Lower lobe of right lung (tissue), 2 donors: ENCODE measurements around the gene CSNK1E. TPM values are rescaled to one million over a fixed set of nuclear protein-coding genes. Genes with fewer than 3 reads are reported as not detected.

Experiments used
- ATAC-seq, 2 donors: fragments of 200-7000 bp; cut with Tn5 transposase; one replicate each; pipeline ENCODE4 v1.9.1; 2020 to 2022; ENCODE audit warnings: mild to moderate bottlenecking in 2 of 2, moderate library complexity in 2 of 2
- DNase-seq: peaks from one replicate; pipeline ENCODE4 v3.0.0-alpha.2; 2020
- H3K27ac ChIP-seq: fragments of 200-600 bp; one replicate; pipeline ENCODE4 v1.8.0; 2022
- H3K27me3 ChIP-seq: fragments of 200-600 bp; one replicate; pipeline ENCODE4 v1.8.0; 2022; ENCODE audit warnings: low read depth
- H3K36me3 ChIP-seq: fragments of 200-600 bp; one replicate; pipeline ENCODE4 v1.8.0; 2022; ENCODE audit warnings: mild to moderate bottlenecking
- H3K4me1 ChIP-seq: fragments of 200-600 bp; one replicate; pipeline ENCODE4 v1.8.0; 2022
- H3K4me3 ChIP-seq: fragments of 200-600 bp; one replicate; pipeline ENCODE4 v1.8.0; 2022; ENCODE audit warnings: mild to moderate bottlenecking
- H3K9me3 ChIP-seq: fragments of 200-600 bp; one replicate; pipeline ENCODE4 v1.8.0; 2022
- CTCF ChIP-seq: fragments of 200-600 bp; IDR thresholded peaks from one replicate; pipeline ENCODE4 v1.8.0; 2022; ENCODE audit warnings: antibody characterized with exemption, mild to moderate bottlenecking
- intact Hi-C: fragments of 100-400 bp; cut with DNase I; formaldehyde crosslinking; loops from one replicate; pipeline ENCODE4 v1.11.0; 2022
- total RNA-seq: library from RNA; stranded (reverse); fragmentation: NEBNext Ultra II Directional; extraction: Animal tissue kit (Norgen Biotek cat#: 25700); gene quantifications from one replicate; pipeline ENCODE4 v1.2.1, GENCODE V29; 2021
- donor health status: DM: no; HTN: yes; CAD: no; lungs with severe emphysema.

The CSNK1E gene
- total RNA-seq, 1 donor from 2014 or later: 126 TPM

GRCh38 chr22:38310518-38311322, 6.5 kb downstream of the CSNK1E start:
- ATAC-seq: no peak

GRCh38 chr22:38309614-38310517, 7.4 kb downstream of the CSNK1E start:
- ATAC-seq (no peak), DNase-seq (no peak)
- Histone ChIP-seq H3K27me3 (no peaks in the 10 kb centered on the region), H3K4me3 (no peak overlapping the region), H3K27ac (peak overlapping the region; percentile 58), H3K4me1 (peaks cover 93% of the 10 kb centered on the region), H3K36me3 (peaks cover 44% of the 10 kb centered on the region), H3K9me3 (no peaks in the 10 kb centered on the region)
- intact Hi-C loops: no loop called here
- TF ChIP-seq CTCF: no peak

More at GRCh38 chr22:38310518-38311322, 6.5 kb downstream of the CSNK1E start:
- peaks cover 43% of the 10 kb centered on the region for H3K36me3 ChIP-seq
- H3K27ac ChIP-seq: peak overlapping the region; percentile 58
- intact Hi-C loops: no loop called here
- no peaks in the 10 kb centered on the region for H3K27me3 ChIP-seq
- no peak overlapping the region for H3K4me3 ChIP-seq
- no peaks in the 10 kb centered on the region for H3K9me3 ChIP-seq
- TF ChIP-seq CTCF: no peak
- no peak for DNase-seq
- peaks cover 92% of the 10 kb centered on the region for H3K4me1 ChIP-seq

GRCh38 chr22:38308791-38309498, 8.3 kb downstream of the CSNK1E start:
- peak overlapping the region; percentile 58 for H3K27ac ChIP-seq
- no peaks in the 10 kb centered on the region for H3K9me3 ChIP-seq
- intact Hi-C loops: no loop called here
- ATAC-seq: no peak
- peaks cover 52% of the 10 kb centered on the region for H3K36me3 ChIP-seq
- TF ChIP-seq CTCF: no peak
- peaks cover 93% of the 10 kb centered on the region for H3K4me1 ChIP-seq
- H3K27me3 ChIP-seq: no peaks in the 10 kb centered on the region
- DNase-seq: no peak
- no peak overlapping the region for H3K4me3 ChIP-seq

GRCh38 chr22:38305471-38306448, 11.5 kb downstream of the CSNK1E start:
- DNase-seq: no peak
- TF ChIP-seq CTCF: no peak
- Histone ChIP-seq H3K4me3 (peak overlapping the region; percentile 12), H3K9me3 (no peaks in the 10 kb centered on the region), H3K4me1 (peaks cover 65% of the 10 kb centered on the region), H3K27ac (peak overlapping the region; percentile 47), H3K27me3 (no peaks in the 10 kb centered on the region), H3K36me3 (peaks cover 59% of the 10 kb centered on the region)
- peak in 1 of 2 donors; percentile 54 for ATAC-seq
- intact Hi-C loops: no loop called here
